ENCODE results near the gene MLXIP. TPM values are rescaled to one million over a fixed set of nuclear protein-coding genes. Genes with fewer than 3 reads are reported as not detected.
"Not testable (repeated sequence)": the region's sequence is repeated elsewhere in the genome, so short reads cannot be mapped to it uniquely, and the experiment has no call there.

MLXIP gene
- total RNA-seq, 1 experiment from 2014 or later, result 4.6 TPM

DNA sequence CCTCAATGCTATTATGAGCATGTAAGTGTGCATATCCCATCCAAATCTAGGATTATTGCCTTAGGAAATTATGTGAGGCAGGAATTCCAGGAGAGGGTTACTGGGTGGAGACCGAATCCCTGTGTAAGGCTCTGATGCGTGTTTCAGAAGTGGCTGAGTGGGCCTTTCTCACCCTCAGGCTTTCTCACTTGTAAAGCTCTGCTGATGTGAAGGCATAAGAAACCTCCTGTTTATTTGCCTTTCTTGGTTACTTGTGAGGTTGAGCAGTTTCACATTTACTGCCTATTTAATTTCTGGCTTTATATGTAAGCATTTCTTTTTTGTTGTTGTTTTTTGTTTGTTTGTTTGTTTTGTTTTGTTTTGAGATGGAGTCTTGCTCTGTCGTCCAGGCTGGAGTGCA is 84.4 kb downstream of the MLXIP start:
- in situ Hi-C loops (cut with HindIII; ENCODE audit: low sequenced_read_pairs), result no loop called here
- no peak for DNase-seq (ENCODE audit: low spot score)

DNA sequence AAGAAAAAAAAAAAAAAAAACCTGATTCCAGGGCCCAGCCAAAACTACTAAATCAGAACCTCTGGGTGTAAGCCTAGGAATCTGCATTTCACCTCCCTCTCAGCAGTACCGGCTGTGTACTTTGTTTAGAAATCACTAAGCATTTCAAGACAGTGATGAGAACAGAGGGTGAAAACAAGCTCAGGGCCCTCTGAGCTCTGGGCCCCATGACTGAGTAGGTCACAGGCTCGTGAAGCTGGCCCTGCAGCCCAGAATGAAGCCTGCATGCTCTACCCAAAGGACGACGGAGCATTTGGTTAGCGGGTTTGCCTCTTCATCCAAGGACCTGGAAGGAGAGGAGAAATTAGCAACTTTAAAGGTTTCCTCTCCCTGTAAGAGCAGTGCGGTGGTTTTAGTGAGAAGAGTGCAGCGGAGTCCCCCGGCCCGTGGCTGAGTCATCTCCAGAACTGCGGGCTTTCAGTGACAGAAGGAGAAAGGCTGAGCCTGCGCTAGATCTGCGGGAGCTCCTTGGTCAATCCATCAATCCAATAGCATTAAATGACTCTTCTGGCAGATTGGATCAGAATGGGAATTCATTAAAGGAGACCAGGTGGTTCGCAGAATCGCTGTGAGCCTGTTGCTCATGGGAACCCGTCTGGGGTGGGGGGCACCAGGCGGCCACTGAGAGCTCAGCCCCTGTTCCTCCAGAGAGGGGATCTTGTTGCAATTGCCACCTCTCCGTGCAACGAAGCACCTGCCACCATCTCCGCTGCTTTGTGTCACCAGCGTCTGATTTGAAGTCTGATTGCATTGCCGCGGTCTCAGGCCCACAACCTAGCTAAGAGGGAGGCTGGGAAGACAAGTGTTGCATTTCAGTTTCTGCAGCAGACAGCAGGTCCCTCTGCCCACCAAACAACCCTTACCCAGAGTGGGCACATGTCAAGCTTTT is 88.1 kb downstream of the MLXIP start:
- in situ Hi-C loops (cut with HindIII; ENCODE audit: low sequenced_read_pairs), result no loop called here
- DNase-seq (ENCODE audit: low spot score), result no peak

DNA sequence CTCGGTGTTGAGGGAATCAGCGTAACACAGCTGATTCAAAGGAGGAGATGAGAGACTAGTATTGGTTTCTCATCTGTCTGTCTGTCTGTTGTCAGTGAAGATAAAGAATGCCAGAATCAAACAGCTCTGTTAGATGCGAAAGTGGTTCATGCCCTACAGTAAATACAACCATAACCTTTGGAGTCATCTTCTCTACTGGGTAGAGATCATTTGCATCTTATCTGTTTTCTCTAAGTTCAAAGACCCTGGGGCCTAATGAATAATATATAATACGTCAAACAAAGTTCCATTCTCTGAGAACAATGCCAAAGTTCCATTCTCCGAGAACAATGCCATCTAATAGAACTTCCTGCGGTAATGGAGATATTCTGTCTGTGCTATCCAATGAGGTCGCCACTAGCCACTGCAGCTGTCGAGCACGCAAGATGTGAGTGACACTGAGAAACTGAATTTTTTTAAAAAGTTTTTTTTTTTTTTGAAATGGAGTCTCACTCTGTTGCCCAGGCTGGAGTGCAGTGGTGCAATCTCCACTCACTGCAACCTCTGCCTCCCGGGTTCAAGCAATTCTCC is 88.9 kb downstream of the MLXIP start:
- in situ Hi-C loops (cut with HindIII; ENCODE audit: low sequenced_read_pairs), result no loop called here
- DNase-seq (ENCODE audit: low spot score), result no peak

DNA sequence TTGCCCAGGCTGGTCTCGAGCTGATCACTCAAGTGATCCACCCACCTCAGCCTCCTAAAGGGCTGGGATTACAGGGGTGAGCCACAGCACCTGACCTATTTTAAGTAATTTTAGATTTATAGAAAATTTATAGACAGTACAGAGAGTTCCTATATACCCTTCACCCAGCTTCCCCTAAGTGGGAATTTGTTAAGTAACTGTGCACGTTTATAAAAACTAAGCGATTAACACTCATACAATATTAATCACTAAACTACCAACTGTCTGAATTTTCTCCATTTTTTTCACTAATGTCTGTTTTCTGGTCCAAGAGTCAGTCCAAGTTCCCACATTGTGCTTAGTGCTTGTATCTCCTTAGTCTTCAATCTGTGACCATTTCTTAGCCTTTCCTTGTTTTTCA is 89.9 kb downstream of the MLXIP start:
- in situ Hi-C loops (cut with HindIII; ENCODE audit: low sequenced_read_pairs), result no loop called here
- DNase-seq (ENCODE audit: low spot score), result no peak

DNA sequence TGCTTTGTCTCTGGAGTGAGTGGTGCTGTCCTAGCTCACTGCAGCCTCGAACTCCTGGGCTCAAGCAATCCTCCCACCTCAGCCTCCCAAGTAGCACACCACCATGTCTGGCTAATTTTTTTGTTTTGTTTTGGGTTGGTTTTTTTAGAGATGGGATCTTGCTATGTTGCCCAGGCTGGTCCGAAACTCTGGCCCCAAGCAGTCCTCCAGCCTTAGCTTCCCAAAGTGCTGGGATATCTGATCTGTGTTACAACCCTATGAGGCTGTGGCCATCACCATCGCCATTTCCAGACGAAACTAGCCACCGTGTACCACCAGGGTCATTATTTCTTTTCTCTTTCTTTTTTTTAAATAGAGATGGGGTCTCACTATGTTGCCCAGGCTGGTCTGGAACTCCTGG is 92.8 kb downstream of the MLXIP start:
- DNase-seq (ENCODE audit: low spot score), result no peak
- in situ Hi-C loops (cut with HindIII; ENCODE audit: low sequenced_read_pairs), result no loop called here

DNA sequence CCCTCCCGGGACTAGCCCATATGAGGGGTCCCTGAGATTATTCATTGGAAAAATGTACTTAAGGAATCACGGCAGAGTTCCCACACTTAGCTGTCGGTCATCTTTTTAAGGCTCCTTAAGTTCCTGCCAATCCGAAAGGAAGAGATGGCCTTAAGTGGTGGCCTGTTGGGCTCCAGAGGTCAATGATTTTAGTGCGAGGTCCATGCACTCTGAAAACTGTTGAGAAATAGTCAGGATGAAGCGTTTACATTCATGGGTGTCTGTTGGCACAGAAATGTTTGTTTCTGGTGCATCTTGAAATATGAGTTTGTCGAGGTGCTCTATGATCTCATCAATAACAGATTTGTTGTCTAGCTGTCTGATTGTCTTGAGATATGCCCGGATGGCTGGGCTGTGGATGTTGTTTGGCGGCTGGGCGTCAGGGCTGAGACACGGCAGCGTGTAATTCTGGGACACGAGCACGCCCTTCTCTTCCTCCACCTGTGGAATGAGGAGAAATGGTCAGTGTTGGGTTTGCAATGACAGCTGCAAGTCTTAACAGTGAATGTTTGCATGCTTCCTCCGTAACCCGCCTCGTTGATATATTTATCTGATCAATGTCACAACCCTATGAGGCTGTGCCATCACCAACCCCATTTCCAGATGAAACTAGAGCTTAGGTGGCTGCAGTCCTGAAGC is 93.8 kb downstream of the MLXIP start:
- no peak for DNase-seq (ENCODE audit: low spot score)
- in situ Hi-C loops (cut with HindIII; ENCODE audit: low sequenced_read_pairs), result no loop called here

DNA sequence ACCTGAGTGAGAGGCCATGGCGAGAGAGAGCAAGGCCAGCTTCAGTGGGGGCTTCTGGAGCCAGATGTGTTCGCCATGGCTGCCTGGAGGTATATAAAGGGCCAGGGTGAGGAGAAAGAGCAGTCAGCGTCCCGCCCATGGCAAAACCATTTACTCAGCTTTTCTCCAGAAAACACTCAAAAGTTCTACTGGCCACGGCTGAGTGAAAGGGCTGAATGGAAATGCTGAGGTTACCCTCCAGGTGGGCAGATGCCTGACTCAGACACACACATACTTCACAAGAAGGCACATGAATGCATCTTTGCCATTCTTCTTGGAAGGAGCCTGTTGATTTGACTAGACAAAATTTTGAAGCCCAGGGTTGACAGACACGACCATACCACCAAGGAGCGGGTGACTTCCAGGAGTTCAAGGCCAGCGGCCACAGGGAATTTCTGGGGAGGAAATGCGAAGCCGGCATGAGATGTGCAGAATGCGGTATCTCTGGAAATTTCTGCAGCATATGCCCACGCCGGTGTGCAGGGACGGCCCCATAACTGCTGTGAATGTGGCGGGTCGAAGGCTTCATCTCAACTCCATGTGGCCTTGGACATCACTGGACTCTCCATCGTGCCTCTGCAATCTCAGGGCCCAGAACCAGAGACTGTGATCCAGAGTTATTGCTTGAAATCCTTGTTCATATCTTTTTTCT is 95.7 kb downstream of the MLXIP start, which contains the start of gene IL31:
IL31 (minus strand) TSS at position 67 of the 691 bp plus-strand sequence; CDS start at position 18, 49 bp downstream.
- no peak for DNase-seq (ENCODE audit: low spot score)
- in situ Hi-C loops (cut with HindIII; ENCODE audit: low sequenced_read_pairs), result no loop called here

DNA sequence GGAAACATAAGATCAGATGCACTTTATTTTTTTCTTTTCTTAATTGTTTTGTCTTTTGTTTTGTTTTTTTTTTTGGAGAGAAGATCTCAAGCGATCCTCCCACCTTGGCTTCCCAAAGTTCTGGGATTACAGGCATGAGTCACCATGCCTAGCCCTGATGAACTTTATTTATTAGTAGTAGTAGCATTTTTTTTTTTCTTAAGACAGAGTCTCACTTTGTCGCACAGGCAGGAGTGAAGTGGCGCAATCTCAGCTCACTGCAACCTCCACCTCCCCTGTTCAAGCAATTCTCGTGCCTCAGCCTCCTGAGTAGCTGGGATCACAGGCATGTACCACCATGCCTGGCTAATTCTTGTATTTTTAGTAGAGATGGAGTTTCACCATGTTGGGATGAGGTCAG is 97.9 kb downstream of the MLXIP start:
- DNase-seq (ENCODE audit: low spot score); in situ Hi-C loops (cut with HindIII; ENCODE audit: low sequenced_read_pairs): not testable (repeated sequence)

DNA sequence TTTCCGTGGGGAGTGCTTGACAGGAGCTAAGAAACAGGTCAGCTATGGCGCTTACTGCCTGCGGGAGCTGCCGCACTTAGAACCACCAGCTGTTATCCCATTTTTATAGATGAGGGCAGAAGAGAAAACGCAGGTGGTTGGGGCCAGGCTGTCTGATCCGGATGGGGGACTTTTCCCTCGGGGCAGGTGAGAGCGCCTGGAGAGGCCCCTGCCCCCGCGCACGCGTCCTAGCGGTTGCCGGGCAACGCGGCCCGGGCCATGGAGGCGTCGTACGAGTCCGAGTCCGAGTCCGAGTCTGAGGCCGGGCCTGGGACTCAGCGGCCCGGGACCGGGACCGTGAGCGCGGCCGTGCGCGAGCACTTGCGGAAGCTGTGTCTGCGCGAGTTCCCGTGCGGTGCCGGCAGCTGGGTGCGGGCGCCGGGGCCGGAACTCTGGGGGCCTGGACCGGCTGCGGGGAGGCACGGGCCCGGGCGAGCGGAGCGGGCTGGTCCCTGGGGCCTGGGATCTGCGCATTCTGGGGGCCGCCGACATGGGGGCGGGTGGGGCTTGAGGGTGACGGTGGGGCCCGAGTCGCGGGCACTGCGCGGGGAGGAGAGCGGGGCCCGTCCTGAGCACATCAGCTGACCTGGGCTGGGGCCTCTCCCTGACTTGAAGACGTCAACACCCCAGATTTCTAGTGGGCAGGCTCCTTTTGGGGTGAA is 104.5 kb downstream of the MLXIP start, which contains the start of gene LRRC43:
LRRC43 (plus strand) TSS at position 237 of the 701 bp plus-strand sequence; CDS start at position 259, 22 bp downstream.
- peak; percentile 36 for DNase-seq (ENCODE audit: low spot score)
- in situ Hi-C loops (cut with HindIII; ENCODE audit: low sequenced_read_pairs), result loop anchor here (5.0 kb wide), 1 partner anchor 41 kb away; no protein-coding TSS in a partner anchor

DNA sequence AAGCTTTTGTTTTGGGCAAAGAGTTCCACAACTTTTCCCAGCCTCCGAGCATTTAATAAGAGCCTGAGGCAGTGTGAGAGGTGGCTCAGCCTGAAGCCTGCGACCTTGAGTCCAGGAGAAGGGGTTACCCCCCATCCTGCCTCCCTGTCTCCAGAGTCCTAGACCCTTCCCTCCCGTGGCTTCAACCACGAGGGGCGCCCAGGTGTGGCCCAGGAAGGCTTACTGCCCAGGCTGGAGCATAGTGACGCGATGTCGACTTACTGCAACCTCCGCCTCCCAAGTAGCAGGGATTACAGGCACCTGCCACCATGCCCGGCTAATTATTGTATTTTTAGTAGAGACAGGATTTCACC is 105.0 kb downstream of the MLXIP start:
- in situ Hi-C loops (cut with HindIII; ENCODE audit: low sequenced_read_pairs), result loop anchor here (5.0 kb wide), 1 partner anchor 41 kb away; no protein-coding TSS in a partner anchor
- DNase-seq (ENCODE audit: low spot score), result no peak

DNA sequence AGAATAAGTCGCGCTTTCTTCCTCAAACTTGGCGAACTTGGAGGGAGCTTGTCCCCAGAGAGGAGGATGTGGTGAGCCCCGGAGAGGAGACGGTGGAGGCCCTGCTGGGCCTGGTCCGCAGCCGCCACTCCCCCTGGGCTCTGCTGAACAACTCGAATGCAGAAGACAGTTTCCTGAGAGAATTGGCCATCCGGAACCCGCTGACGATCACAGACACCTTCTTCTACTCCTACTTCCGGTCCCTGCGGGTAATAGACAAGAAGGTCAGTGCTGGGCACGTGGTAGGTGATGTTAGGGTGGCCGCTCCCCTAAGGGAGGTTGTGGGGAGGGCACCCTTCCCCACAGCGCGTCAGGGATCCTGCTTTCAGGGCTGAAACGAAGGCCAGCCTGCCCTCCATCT is 106.0 kb downstream of the MLXIP start:
- in situ Hi-C loops (cut with HindIII; ENCODE audit: low sequenced_read_pairs), result loop anchor here (5.0 kb wide), 1 partner anchor 42 kb away; no protein-coding TSS in a partner anchor

DNA sequence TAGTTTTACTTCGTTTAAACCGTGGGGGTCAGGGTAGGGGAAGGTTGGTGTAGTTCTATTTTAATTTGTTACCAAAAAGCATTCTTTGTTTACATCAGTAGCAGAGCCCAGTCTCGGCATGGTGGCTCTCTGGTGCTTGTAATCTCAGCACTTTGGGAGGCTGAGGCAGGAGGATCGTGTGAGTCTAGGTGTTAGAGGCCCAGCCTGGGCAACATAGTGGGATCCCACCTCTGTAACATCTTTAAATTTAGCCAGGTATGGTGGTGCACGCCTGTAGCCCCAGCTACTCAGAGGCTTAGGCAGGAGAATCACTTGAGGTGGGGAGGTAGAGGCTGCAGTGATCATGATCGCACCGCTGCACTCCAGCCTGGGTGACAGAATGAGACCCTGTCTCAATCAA is 106.5 kb downstream of the MLXIP start:
- in situ Hi-C loops (cut with HindIII; ENCODE audit: low sequenced_read_pairs), result no loop called here
- DNase-seq (ENCODE audit: low spot score), result no peak

More for the DNA sequence above, 106.0 kb downstream of the MLXIP start:
- DNase-seq (ENCODE audit: low spot score), result no peak

DNA sequence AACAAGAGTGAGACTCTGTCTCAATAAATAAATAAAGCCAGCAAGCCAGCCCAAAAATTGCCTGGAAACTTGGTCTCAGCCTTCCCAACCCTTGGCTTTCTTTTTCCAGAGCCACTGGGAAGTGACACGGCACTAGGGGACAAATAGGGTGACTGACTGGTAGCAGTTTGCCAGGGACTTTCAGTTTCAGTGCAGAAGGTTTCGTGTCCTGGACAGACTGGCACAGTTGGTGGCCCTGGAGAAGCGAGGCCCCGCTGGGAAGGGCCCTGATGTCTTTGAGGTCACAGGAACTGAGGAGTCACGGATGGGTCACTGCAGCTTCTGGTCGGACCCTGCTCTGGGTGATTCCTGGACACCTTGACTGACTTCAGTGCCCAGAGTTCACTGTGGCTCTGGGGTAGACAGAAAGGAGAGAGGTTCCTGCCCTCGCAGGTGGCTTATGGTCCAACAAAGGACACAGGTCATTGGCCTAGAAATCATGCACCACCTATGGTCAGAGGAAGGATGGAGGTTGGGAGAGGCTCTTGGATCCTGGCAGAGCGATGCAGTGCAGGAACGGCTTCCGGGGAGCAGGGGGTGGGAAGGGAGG is 107.0 kb downstream of the MLXIP start:
- no peak for DNase-seq (ENCODE audit: low spot score)
- in situ Hi-C loops (cut with HindIII; ENCODE audit: low sequenced_read_pairs), result no loop called here

DNA sequence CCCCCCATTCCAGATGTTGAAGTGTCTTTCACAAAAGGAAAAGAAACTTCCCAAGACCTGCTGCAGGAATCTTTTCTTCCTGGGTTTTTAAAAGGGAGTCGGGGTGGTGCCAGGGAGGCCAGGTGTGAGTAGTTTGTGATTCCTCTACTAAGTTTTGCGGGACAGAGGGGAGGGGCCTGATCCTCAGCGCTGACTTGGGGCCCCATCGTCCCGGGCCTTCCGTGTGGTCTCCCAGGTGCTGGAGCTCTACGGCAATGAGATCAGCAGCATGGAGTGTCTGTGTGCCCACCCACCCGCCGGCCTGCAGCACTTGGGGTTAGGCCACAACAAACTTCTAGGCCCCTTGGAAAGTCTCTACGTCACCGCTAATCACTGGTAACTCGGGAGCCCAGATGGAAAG is 108.9 kb downstream of the MLXIP start:
- in situ Hi-C loops (cut with HindIII; ENCODE audit: low sequenced_read_pairs), result no loop called here
- no peak for DNase-seq (ENCODE audit: low spot score)

DNA sequence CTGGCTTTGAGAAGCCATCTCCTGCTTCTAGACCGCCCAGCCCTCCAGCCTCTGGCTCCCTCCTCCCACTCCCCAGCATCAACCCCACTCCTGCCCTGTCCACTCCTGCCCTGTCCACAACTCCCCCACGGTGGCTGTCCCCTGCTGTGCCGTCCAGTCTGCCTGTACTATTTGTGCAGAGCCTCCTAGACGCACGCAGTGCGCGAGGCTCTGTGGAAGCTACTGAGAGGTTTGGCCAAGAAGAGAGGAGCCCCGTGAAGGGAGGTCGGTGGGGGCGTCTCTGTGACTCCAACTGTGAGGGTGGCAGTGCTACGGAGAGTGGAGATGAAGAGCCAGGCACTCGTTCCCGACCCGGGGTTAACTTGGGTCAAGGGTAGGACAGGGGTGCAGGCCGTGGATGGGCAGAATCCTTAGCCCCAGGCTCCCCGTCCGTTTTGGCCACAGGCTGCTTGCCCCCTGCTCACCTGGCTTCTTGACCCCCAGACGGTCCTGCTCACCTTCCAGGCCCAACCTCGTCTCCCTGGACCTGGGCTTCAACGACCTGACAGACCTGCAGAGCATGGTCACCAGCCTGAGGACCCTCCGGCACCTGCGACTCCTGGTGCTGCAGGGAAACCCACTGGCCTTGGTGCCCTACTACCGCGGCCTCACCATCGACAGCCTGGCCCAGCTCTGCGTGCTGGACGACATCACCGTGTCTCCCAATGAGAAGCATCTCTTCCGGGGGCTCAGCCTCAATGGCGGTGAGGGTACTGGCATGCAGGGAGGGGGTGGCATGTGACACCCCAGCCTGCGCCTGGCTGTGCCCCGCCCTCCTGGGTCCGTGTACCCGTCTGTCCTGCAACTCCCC is 111.3 kb downstream of the MLXIP start:
- no peak for DNase-seq (ENCODE audit: low spot score)
- in situ Hi-C loops (cut with HindIII; ENCODE audit: low sequenced_read_pairs), result no loop called here

DNA sequence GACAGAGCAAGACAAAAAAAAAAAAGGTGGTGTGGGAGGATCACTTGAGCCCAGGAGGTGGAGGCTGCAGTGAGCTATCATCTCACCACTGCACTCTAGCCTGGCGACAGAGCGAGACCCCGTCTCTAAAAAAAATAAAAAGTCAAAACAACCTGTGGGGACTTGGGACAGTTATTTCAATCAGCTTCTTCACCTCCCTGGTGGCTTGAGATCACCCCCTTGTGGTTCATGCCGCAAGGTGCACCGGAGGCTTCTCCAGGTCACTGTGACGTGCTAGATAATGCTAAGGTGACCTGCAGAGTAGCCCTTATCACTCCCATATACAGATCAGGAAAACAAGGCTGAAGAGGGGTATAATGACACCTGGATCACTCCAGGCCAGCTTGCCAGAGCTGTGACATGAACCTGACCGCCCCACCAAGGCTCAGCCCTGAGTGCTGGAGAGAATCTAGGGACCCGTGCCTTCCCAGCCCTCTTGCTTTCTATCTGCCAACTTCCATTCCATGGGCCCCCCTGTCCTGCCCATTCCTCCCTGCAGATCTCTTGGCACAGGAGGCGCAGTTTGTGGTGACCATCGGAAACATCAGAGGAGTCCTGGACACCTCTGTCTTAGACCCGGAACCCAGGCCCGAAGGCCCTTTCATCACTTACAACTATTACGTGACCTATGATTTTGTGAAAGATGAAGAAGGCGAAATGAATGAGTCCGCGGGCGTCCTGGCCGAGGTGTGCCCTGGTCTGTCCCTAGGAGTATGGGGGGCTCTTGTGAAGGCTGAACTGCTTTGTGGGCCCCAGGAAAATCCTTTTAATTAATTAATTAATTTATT is 112.5 kb downstream of the MLXIP start:
- peak; percentile 60 for DNase-seq (ENCODE audit: low spot score)
- in situ Hi-C loops (cut with HindIII; ENCODE audit: low sequenced_read_pairs), result no loop called here

DNA sequence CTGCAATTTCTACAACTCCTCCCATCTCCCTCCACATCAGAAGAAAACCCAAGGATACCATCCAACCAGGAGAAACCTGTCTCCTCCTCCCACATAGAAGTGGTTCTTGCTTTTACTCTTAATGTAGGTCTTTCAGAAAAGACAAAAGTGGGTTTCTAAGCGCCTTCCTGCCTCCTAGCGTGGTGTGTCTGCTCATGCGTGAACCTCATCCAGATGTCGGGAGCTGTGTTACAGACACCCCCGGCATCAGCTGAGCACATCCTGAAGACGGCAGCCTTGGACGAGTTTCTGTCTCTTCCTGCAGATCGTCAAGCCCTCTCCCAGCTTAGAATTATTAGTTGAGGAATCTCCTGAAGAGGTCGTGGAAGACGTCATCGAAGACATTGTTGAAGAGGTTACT is 113.9 kb downstream of the MLXIP start:
- no peak for DNase-seq (ENCODE audit: low spot score)
- in situ Hi-C loops (cut with HindIII; ENCODE audit: low sequenced_read_pairs), result no loop called here

Measured in G401 (cell line).